ENCODE data around the gene PDE7B.

The PDE7B gene

DNA sequence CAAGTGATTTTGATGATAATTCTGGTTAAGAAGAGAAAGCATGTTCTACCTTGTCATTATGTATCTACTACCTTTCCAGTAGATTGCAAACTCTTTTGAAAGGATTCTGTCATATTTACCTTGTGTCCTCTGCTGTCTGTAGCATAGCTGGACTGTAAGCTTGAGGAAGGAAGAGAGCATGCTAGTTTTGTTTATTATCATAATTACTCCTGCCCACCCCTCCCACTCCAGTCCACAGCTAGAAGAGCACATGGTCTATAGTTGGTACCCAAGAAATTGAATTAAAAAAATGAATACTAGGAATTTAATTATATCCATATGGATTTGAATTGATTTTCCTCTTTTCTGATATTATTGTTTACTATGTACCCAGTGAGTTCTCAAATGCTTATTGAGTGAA, 40.2 kb downstream of the PDE7B start:
- no peak for DNase-seq

DNA sequence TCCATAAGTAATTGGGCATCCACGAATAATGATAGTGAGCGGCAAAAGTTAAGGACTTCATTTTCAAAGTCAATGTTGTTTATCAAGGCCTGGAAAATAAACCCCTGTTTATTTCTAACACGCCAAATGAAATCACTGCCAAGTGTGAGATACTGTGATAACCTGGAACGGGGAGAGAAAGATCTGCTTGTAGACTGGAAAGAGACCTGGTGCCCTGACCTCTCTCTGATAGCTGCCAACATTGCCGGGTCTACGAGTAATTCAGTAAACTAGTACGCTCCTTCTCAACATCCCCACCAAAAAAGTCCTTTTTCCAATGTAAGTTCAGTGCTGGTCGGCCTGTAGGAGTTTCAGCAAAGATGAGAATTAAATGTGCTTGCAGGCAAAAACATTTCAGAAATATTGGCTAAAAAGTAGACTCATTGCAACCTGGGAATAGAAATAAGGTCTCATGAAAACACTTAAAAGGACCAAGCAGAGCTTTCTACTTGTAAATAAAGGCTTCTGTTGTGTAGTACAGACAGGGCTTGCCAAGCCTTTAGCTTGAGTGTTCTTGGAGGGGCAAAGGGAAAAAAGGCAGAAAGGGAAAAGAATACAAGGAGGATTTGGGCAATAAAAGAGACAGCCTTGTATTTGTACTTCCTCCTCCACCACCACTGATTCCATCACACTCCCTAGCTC, 43.9 kb downstream of the PDE7B start:
- no peak for DNase-seq

DNA sequence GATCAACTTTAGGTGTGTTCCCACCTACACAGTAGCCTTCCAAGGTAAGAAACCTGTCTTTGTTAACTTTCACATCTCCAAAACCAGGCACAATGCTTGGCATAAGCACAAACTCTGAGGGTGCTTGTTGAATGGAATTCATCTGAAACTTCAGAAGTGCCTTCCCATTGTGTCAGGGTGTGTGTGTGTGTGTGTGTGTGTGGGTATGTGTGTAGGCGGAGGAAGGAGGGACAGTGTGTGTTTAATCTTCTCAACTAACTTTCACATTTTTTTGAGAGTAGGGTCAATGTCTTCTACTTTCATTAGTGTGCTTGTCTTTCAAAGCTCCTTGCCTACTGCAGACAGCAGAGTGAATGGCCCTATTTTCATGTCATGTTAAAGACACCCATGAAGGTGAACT, 45.6 kb downstream of the PDE7B start:
- DNase-seq: no peak

DNA sequence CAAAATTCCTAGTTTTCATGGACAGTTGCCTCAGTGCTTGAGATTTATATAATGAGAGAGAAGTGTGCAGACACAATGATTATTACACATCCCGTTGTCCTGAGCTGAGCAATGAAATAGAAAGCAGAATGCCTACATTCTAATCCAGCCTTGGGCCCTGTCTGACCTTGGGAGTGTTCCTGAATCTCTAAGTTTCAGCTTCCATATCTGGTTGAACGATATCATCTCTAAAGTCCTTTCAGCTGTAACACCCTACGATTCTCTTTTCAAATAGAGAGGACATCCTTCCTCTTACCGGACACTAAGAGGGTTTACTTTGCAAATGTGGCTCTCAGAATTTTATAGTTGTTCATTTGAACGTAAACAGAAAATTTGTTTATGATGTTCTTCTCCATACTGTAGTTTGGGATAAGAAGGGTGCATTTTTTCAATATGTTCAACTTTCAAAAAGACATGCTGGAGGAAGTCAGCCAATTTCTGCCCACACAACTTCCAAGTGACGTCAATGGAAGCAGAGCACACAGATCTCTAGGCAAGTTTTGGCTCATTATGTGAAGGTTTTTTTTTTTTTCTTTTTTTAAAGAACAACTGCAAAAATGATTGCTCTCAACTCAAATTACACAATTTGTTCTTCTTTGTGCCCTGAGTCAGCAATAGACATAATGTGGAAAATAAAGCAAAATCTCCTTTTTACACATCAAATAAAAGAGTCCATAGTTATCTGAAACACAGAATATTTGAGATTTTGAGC, 50.4 kb downstream of the PDE7B start:
- DNase-seq: no peak

DNA sequence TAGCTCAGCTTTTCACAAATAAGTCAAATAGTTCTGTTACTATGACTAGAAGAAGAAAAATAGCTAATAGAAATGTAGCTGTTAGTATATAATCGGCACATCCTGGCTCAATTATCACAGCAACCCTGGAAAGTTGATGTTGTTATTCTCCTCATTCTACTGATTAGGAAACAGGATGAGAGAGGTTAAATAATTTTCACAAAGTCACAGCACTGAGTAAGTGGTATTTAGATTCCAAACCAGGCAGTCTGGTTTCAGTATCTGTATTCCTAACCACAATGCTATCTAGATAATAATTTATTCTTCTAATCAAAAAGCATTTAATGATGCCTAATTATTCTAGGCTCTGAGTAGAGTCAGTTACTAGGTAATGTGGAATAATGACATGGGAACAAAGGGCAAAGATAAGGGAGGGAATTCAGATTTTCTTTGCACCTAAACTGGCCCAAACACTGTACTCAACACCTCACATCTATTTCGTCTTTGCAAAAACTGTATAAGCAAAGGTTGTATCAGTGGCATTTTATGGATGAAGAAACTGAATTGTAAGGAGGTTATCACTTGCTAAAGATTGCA, 51.3 kb downstream of the PDE7B start:
- no peak for DNase-seq

DNA sequence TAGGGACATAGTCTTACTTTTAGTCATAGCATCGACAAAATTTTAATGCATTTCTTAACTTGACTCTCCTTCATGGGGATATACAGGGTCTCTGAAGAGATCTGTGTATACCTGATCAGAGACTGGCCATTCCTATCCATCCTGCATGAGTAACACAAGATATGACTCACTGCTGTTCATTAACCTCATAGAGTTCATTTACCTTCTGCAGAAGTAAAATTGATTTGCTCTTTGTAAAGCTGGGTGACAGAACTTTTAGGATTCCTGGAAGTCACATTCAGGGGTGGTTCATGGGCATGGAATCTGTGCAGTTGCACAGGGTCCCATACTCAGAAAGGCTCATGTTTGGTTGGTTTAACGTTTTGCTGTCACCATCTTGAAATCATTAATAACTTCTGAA, 53.2 kb downstream of the PDE7B start:
- DNase-seq: no peak

DNA sequence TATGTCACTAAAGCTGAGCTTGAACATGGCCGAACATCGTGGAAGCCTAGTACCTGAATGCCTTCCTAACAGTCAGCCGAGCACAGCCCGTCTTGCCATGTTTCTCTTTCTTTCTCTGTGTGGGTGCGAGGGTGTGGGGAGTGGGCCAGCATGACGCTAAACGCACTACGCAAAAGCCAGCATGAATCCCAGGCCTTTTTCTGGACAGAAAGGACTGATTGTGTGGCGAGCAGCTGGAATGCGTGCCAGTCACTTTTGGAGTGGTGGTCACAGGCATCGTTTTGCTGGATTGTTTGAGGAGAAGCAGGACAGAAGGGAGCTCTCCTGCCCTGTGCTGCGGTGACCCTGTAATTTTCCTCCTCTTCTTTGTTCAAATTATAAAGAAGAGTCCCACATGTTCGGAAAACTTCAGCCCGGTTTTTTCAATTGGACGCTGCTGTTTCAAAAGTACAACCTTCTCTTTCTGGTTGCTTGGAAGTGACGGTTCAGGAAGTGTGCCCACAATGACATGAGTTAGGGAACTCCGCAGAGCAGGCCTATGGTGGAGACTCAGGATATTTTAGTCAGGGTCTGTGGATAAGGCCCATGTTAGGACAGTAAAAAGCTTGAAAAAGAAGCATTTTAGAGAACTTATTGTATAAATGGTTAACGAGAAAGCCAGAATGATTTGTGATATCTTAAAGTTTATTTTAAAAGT, 54.3 kb downstream of the PDE7B start:
- no peak for DNase-seq

DNA sequence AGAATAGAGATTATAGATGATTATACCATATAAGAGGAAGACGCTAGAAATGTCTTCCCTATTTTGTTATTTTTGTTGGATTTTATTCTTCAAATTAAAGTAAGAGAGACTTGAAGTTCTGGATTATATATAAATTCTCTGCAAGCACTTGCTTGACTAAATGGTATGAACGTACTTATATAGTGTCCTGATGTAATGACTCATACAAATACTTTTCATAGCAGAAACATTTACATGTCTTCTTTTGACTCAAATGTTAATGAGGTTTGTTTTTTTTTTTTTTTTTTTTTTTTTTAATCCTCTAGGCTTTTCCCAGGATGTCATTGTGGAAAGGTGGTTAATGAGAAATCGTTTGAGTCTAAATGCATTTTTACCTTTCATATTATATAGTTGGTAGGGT, 55.0 kb downstream of the PDE7B start:
- no peak for DNase-seq

DNA sequence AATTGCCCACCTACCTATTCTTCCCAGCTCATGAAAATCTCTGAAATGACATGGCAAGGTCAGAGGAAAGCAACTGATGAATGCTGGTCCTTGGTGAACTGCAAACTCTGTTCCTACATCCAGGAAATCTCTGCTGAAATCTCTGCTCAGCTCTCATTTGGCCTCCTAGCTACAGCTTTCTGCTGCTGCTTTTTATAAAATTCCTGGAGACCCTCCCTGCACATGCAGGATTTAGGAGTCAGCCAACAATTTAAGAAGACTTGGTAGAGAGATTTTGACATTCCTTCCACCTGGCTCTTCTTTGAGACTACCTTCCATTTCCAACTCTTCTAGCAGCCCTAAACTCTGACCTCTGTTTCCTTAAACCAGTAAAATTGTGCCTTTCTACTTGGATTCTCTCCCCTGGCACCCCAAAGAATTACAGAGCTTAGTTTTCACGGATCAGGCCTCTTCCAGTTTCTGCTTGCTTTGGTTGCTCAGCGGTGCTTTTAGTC, 55.5 kb downstream of the PDE7B start:
- no peak for DNase-seq

DNA sequence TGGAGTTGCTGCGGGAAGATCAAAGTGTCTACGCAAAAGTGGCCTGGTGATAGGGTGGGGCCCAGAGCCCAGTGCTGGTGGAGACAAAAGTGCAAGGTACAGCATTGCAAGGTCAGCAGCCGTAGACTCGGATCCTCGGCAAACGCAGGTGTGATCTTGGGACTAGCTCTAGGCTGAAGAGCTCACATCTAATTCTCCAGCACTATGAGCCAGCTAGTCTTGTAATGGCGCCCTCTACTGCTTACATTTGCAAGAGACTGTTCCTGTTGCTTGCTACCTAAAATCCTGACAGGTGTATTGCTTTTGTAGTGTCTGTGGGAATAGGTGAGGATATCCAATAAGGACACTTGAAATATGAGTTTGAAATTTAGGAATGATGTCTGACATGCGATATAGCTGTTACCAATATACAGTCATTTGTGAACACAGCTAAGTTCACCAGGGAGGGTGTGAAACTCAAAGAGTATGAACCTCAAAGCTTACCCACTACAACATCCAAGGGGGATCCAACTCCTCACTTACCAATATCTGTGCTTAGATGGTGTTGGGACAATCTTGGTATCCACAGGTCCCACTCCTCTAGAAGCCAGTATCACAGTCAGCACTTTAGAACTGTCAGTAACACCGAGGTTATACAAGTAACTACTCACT, 58.4 kb downstream of the PDE7B start:
- peak; percentile 73 for DNase-seq

DNA sequence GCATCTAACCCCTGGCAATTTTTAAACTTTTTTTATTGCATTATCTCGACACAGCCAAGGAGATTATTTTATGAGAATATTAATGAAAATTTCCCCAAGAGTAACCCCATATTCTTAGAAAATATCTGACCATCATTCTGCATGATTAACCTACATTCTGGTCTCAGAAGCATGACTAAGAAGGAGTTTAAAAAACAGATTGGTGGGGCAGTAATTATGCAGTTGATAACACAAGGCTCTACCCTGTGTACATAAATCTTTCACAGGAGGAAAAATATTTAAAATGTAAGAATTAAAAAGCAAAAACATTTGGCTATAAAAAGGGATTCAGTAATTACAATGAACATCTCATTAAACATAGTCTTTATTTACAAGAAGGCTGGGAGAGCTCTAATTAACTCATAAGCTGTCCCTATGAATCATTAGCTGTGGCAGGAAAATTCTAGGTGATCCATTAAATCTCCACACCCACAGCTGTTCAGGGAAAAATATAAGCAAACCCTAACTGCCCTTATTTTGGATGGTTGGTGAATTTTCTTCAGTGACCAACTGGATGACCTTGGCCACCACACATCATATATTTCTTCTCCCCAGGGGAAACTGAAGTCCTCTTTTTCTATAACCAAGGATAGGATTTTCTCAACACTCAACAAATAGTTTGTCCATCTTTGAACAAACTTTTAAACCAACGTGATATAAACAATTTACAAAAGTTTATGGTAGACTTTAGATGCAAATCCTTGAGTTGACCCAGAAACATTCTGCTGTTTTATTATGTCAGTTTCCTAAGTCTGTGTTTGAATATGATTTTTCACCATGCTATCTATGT, 59.5 kb downstream of the PDE7B start:
- DNase-seq: peak; percentile 10

DNA sequence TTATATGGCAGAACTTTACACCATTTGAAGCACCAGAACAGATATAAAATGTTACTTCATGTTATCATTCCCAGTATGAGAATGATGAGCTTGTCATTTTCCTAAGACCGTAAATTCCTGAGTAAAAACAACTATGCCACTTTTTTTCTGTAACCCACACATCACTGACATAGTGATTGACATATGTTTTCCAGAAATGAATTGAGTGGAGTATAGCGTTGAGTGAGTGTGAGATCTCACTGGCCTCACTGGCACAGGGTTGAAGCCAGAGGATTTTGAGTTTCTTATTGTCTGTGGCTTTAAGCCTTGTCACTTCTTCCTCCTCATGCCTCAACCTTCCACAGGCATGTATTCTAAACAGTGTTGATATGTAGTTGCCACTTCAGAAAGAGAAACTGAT, 62.3 kb downstream of the PDE7B start:
- no peak for DNase-seq

DNA sequence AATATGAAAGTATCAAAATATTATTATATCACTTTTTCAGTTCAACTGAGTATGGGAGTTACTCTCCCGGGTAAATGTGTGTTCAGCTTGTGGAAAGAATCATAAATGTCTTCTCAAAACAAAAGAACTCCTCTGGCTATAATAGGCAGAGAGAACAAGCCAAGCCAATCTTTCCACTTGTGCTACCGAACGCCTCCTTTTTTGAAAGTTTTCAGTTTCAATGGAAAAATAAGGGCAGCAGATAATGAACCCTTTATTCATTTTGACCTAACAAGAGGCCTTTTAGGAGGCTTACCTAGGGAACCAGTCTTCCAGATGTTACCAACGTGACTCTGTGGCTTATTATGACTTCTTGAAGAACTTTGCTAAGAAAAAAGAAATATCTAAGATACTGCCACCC, 67.5 kb downstream of the PDE7B start:
- no peak for DNase-seq

DNA sequence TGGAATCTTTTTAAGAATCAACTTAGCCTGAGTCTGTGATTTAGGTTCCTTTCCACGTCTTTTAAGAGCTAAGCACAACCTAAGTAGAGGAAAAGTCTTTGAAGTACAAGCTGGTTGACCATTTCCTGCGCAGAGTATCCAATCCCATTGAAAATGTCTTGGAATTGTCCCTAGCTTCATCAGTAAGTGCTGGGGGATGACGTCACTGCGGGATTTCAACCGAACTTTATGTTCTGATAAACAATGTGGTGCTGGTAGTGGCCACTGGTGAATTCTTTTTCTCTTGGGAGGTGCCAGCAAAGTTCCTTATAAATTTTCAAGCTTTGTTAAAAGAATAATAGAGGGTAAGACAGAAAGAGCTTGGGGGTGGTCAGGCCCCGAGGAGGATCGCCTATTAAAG, 69.2 kb downstream of the PDE7B start:
- no peak for DNase-seq

DNA sequence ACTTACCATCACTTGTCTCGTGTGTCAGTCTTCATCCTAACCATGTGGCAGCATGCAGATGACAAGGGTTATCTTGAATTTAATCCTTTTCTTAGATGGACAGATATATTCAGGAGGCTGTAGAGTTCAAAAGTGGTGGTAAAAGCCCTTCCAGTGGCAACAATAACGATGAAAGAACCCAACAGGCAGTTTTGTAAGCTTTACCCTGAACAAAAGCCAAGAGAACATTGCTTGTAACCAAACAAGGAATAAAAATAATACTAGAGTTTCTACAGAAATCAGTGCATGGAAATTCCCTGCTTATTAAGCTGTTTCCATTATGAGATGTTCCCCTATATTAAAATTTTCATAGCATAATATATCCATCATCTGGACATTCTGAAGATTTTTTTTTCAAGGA, 69.7 kb downstream of the PDE7B start:
- DNase-seq: no peak

DNA sequence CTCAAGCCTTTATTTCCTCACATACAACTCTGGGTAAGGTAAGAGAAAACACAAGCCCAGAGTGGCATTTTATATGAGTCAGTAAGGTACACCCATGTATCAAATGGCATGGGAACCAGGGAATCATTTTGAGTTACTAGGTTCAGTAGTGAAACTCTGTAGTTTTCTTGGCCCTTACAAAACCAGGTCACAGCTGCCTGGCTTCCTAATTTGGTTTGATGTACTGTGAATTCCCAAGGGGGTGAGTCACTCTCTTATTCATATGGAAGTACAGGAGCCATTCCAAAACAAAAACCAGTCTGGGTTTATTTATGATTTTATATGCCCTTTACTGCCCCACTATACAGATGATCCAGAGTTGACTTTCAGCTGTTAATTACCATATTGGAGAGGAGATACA, 70.7 kb downstream of the PDE7B start:
- DNase-seq: no peak

DNA sequence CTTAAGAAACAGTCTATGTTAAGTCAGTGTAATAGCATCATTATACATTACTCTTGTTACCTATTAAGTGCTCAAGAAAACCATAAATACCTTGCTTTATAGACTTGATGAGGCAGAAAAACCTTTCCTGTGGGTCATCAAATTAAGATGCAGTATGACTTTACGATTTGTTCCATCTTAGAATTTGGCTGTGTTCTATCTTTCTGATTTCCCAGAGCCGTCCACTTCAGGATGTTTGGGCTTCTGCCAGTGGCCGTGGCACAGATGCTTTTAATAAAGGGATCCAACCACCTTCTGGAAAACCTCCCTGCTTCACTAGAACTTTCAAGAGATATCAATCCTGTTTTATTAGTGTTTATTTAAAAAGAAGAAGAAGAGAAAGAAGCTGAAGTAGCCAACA, 71.2 kb downstream of the PDE7B start:
- DNase-seq: no peak

DNA sequence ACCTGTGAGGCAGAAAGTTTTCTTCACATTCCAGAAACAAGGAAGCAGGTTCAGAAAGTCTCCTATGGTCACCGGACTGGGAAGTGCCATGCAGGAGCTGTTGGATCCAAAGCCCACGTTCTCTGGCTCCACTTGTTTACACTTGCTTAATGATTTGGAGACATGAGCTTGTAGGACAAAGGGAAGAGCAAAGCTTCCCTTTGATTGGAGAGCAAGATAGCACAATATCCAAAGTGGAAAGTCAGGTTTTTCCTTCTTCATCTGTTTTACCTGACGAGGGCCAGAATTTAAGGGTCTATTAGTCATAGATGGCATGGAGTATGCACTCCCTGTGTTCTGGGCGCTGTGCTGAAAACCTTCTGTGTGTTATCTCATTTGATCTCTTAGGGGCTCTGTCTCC, 81.2 kb downstream of the PDE7B start:
- peak; percentile 42 for DNase-seq

DNA sequence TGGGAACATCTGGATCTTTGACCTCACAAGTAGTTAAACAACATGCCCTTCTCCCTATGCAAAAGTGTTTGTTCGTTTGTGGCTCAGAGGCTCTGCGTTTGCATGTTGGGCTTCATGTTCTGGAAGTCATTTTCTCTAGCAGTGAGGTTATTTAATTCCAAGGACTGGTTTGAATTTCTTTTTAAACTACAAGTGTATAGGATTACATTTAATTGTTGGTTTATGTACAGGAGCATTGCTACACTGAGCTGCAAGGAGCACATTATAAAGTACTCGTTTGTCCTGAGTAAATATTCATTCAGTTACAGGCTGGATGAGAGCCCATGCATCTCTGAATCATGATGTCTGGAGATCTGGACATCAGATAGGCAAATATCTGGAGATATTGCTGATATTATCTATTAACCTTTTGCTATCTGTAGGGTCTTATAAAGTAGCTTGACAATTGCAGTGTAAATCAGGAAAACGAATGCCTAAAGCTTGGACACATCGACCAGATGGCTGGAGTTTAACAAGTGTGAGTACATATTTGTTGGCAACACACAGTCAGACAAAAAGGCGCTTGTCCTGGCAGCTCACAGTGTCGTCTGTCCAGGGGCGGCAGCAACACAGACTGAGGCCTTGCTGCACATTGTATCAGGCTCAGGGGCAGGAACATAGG, 84.6 kb downstream of the PDE7B start:
- peak; percentile 63 for DNase-seq

DNA sequence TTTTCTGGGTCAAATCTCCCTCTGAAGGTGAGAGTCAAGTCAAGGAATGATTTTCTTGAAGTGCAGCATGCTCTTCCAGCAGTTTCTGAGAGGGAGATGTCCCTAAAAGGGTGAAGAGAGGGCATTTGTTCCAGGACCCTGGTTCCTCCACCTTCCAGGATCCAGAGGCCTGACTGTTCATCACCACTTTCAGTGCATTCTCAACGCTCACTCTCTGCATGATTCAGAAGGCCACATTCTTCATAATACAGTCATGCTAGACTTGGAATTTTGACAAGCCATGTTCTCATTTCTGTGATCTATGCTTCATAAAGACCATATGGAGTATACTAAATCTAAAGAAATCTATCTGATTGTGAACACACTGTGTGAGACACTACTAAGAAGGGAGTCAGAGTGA, 85.1 kb downstream of the PDE7B start:
- DNase-seq: no peak

DNA sequence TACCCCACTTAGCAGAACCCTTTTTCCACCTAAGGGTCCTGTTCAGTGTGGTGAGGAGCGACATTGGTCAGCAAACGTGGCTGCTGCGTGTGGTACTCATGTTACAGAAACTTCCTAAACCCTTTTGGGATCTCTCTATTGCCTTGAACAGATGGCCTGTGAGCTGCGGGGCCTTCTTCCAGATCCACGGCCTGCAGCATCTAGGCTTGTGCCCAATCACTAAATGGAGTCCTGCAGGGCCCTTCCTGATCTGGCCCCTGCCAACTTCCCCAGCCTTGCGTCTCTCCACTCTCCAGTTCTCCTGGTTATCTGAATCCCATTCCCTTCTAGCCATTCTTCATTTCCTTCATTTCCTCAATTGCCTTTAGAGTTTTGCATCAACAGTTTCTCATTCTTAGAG, 85.6 kb downstream of the PDE7B start:
- no peak for DNase-seq
